ENCODE data around the gene DOCK9.
A peak's percentile ranks its signal among the peaks of the same experiment; 100 is the strongest.

The DOCK9 gene

DNA sequence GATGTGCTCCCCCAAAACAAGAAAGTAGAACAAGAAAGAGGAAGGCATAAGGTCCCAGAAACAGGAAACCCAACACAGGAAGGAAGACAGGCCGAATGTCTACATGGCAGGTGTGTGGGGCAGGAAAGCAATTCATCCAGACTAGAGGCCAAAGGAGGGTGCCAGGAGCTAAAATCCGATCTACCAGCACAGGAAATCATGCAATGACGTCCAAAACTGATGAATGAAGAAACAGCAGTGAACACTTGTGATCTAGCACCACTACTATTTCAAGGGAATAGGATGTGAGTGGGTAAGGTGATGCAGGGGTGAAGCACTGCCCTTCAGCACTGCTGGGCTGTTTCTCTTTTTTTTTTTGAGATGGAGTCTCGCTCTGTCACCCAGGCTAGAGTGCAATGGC is 59.1 kb downstream of the DOCK9 start:
- H3K27me3 Mint-ChIP-seq: no peaks in the 10 kb centered on the region
- peaks cover 4% of the 10 kb centered on the region for H3K9me3 Mint-ChIP-seq
- peak; percentile 39 for DNase-seq
- H3K27ac Mint-ChIP-seq: peak overlapping the region; percentile 71
- no peak overlapping the region for H3K4me3 Mint-ChIP-seq
- peaks cover 83% of the 10 kb centered on the region for H3K36me3 Mint-ChIP-seq
- CTCF ChIA-PET: interaction anchor here (1.9 kb wide), 1 partner anchor 347 kb away, joined by 4 read pairs; no protein-coding TSS in a partner anchor
- peaks cover 46% of the 10 kb centered on the region for H3K4me1 Mint-ChIP-seq

DNA sequence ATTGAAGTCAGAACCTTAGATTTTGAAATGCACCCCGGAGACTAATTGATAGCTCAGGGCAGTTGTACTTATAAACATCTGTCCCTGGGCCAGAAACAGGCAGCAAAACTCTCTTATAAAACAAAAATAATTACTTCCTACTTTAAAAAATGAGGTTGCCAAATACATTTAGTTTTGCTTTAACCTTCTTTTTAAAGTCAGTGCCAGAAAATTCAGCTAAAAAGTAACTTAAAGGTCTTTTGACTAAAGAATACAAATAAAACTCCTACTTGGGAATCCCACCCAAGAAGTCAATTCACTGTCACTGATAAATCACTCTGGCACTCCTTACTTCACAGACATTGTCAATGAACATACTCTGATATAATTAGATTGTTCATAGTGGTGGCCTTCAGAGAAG is 60.7 kb downstream of the DOCK9 start:
- DNase-seq: no peak
- H3K4me1 Mint-ChIP-seq: peaks cover 58% of the 10 kb centered on the region
- H3K9me3 Mint-ChIP-seq: peaks cover 4% of the 10 kb centered on the region
- no peak overlapping the region for H3K4me3 Mint-ChIP-seq
- CTCF ChIA-PET: interaction anchor here (1.9 kb wide), 1 partner anchor 349 kb away, joined by 4 read pairs; no protein-coding TSS in a partner anchor
- peaks cover 82% of the 10 kb centered on the region for H3K36me3 Mint-ChIP-seq
- H3K27ac Mint-ChIP-seq: no peak overlapping the region
- H3K27me3 Mint-ChIP-seq: no peaks in the 10 kb centered on the region

GRCh38 chr13:98916403-98916802 is 61.5 kb downstream of the DOCK9 start:
- H3K27ac Mint-ChIP-seq: no peak overlapping the region
- H3K36me3 Mint-ChIP-seq: peaks cover 78% of the 10 kb centered on the region
- H3K9me3 Mint-ChIP-seq: peaks cover 4% of the 10 kb centered on the region
- no peak for DNase-seq
- CTCF ChIA-PET: no interaction called here
- H3K4me3 Mint-ChIP-seq: no peak overlapping the region
- H3K27me3 Mint-ChIP-seq: no peaks in the 10 kb centered on the region
- H3K4me1 Mint-ChIP-seq: peaks cover 60% of the 10 kb centered on the region

- H3K4me3 Mint-ChIP-seq: no peak overlapping the region
- peaks cover 4% of the 10 kb centered on the region for H3K9me3 Mint-ChIP-seq
- no peaks in the 10 kb centered on the region for H3K27me3 Mint-ChIP-seq
- CTCF ChIA-PET: interaction anchor here (1.2 kb wide), 1 partner anchor 46 kb away, joined by 3 read pairs; no protein-coding TSS in a partner anchor
- no peak for DNase-seq
- H3K27ac Mint-ChIP-seq: no peak overlapping the region
- H3K4me1 Mint-ChIP-seq: peaks cover 60% of the 10 kb centered on the region
- peaks cover 76% of the 10 kb centered on the region for H3K36me3 Mint-ChIP-seq
Measured at GRCh38 chr13:98915981-98916380, 61.9 kb downstream of the DOCK9 start.

DNA sequence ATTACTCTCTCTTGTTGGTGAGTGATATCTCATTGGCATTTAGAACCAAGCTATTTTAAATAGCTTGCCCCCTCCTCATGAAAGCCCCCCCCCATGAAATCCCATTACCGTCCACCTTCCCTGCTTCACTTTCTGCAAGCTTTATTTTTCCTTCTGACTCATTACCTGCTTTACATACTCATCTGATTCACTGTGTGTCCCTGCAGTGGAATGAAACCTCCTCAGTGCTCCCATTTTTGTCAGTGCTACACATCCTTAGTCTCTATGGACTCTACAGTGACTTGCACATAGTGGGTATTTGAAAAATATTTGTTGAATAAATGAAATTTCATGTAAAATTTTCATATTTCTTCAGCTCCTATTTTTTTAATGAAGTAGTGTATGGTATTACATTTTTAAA is 62.3 kb downstream of the DOCK9 start:
- Mint-ChIP-seq H3K36me3 (peaks cover 76% of the 10 kb centered on the region), H3K27ac (no peak overlapping the region), H3K4me1 (peaks cover 60% of the 10 kb centered on the region), H3K9me3 (peaks cover 4% of the 10 kb centered on the region), H3K4me3 (no peak overlapping the region), H3K27me3 (no peaks in the 10 kb centered on the region)
- DNase-seq: no peak
- CTCF ChIA-PET: interaction anchor here (0.6 to 1.2 kb wide), 2 partner anchors 10 to 46 kb away, joined by 3 read pairs; no protein-coding TSS in a partner anchor

DNA sequence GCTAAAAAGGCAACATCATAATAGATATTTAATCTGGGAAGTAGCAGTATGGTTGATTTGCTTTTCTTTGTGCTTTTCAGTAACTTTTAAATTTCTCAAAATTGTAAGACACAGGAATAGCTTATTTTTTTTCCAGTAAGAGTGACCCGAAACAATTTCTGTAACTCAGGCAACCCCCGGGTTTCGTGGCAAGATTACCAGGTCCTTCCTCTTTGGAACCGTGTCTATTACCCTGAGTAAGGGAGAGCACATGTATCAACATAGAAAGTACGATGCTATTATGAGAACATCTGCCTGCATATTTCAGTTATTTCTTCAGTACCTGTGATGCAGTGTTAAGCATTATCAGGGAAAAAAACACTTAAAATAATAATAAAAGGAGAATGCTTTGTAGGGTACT is 64.1 kb downstream of the DOCK9 start:
- H3K4me1 Mint-ChIP-seq: peaks cover 60% of the 10 kb centered on the region

DNA sequence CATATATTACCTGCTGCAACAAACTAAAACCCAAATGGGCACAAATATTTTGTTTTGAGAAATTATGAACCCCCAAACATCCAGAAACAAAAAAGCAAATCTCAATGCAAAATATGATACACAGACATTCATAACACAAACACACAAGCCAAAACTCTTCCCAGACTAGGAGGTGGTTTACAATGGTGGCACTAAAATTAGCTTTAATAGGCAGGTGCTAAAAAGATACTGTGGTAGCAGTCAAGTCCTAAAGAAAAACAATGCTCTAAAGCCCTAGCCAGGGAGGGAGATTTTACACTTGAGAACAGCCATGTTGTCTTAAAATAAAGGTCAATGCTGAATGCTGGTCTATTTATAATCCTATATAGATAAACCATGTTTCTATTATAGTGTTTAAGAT is 65.0 kb downstream of the DOCK9 start:
- Mint-ChIP-seq H3K27ac (no peak overlapping the region), H3K4me1 (peaks cover 58% of the 10 kb centered on the region)
- CTCF ChIA-PET: no interaction called here

More for the DNA sequence above, 64.1 kb downstream of the DOCK9 start:
- no peaks in the 10 kb centered on the region for H3K27me3 Mint-ChIP-seq
- no peak for DNase-seq
- H3K4me3 Mint-ChIP-seq: no peak overlapping the region
- CTCF ChIA-PET: no interaction called here
- H3K36me3 Mint-ChIP-seq: peaks cover 67% of the 10 kb centered on the region
- H3K9me3 Mint-ChIP-seq: peaks cover 3% of the 10 kb centered on the region
- H3K27ac Mint-ChIP-seq: no peak overlapping the region

GRCh38 chr13:98910501-98910951 is 67.3 kb downstream of the DOCK9 start:
- Mint-ChIP-seq H3K4me3 (peak overlapping the region; percentile 16), H3K27ac (peak overlapping the region; percentile 97), H3K4me1 (peaks cover 51% of the 10 kb centered on the region), H3K36me3 (peaks cover 62% of the 10 kb centered on the region), H3K9me3 (no peaks in the 10 kb centered on the region), H3K27me3 (no peaks in the 10 kb centered on the region)
- peak; percentile 63 for DNase-seq
- CTCF ChIA-PET: interaction anchor here (0.7 to 1.0 kb wide), 3 partner anchors 35 to 118 kb away, joined by 3 read pairs; no protein-coding TSS in a partner anchor

More for the DNA sequence above, 65.0 kb downstream of the DOCK9 start:
- H3K36me3 Mint-ChIP-seq: peaks cover 63% of the 10 kb centered on the region
- no peaks in the 10 kb centered on the region for H3K27me3 Mint-ChIP-seq
- H3K9me3 Mint-ChIP-seq: no peaks in the 10 kb centered on the region
- H3K4me3 Mint-ChIP-seq: no peak overlapping the region
- DNase-seq: no peak

GRCh38 chr13:98909016-98909415 is 68.8 kb downstream of the DOCK9 start:
- H3K27me3 Mint-ChIP-seq: no peaks in the 10 kb centered on the region
- H3K27ac Mint-ChIP-seq: peak overlapping the region; percentile 97
- DNase-seq: peak; percentile 42
- H3K9me3 Mint-ChIP-seq: no peaks in the 10 kb centered on the region
- CTCF ChIA-PET: interaction anchor here (1.2 kb wide), 1 partner anchor 175 kb away, joined by 4 read pairs; no protein-coding TSS in a partner anchor
- no peak overlapping the region for H3K4me3 Mint-ChIP-seq
- peaks cover 49% of the 10 kb centered on the region for H3K4me1 Mint-ChIP-seq
- peaks cover 61% of the 10 kb centered on the region for H3K36me3 Mint-ChIP-seq

DNA sequence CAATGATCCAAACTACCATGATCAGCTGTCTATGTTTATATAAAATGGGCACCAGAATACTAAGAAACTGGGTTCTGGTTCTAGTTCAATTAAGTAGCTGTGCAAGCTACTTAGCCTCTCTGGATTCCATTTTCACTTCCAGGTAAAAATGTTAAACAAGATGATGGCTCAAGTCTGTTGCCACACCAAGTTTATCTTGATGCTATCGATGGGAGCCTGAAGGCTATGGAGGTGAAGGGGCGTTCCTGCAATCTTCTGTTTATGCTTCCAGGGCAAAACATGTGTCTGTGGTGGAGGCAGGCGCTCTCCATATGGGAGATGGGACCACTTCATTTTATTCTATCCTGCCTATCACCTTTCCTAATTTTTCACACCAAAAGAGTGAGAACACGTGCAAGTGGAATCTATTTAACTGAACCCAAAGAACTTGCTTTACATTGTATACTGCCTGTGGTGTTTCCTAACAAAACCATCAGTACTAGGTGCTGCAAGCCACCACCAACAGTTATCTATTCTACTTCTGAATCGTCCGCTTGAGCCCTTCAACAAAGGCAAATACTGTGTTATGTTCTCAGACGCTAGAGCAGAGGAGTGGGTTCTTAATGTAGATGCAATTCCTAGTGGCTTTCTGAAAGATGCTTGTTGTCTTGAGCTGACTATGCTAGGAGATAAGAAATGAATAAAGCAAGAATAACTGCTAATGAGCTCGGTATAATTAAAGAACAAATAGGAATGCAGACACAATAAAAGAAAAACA is 70.9 kb downstream of the DOCK9 start:
- Mint-ChIP-seq H3K36me3 (peaks cover 57% of the 10 kb centered on the region), H3K9me3 (no peaks in the 10 kb centered on the region), H3K4me1 (peaks cover 35% of the 10 kb centered on the region), H3K4me3 (no peak overlapping the region), H3K27ac (no peak overlapping the region), H3K27me3 (no peaks in the 10 kb centered on the region)
- CTCF ChIA-PET: no interaction called here
- DNase-seq: no peak

DNA sequence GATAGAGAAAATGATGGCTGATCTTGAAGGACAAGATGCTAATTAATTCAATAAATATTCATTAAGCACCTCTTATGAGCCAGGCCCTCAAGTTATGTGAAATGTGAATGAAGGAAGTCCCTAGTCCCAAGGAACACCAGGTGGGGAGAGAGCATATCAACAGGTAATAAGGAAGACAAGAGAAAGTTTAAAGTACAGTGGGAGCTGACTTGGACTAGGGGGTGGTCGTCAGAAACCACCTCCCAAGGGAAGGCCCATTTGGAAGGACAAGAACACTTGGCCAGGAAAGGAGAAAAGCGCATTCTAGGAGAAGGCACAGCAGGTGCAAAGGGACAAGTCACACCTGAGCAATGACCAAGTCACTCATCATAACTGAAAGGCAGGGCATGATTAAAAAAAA is 72.7 kb downstream of the DOCK9 start:
- no peak overlapping the region for H3K27ac Mint-ChIP-seq
- H3K36me3 Mint-ChIP-seq: peaks cover 59% of the 10 kb centered on the region
- H3K4me3 Mint-ChIP-seq: no peak overlapping the region
- peaks cover 22% of the 10 kb centered on the region for H3K4me1 Mint-ChIP-seq
- CTCF ChIA-PET: no interaction called here
- no peaks in the 10 kb centered on the region for H3K27me3 Mint-ChIP-seq
- DNase-seq: no peak
- H3K9me3 Mint-ChIP-seq: no peaks in the 10 kb centered on the region

GRCh38 chr13:98900442-98900841 is 77.4 kb downstream of the DOCK9 start:
- Mint-ChIP-seq H3K4me3 (no peak overlapping the region), H3K27ac (no peak overlapping the region)

DNA sequence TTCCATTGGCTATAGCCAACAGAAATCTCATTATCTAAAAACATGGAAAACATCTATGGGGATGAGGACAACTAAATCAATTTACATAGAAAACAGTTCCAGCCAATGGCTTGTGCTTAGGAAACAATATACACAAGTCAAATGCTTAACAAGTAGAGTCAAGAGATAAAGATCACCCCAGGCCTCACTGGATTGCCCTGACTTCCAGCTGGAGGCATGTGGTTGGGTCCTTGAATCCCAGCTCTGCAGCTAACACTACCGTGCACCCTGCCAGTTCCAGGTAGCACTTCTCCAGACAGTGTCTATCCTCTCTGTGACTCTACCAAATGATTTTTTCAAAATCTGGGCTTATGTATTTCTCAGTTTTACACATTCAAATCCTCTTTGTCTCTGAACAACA is 80.2 kb downstream of the DOCK9 start:
- peaks cover 58% of the 10 kb centered on the region for H3K36me3 Mint-ChIP-seq

More at GRCh38 chr13:98900442-98900841, 77.4 kb downstream of the DOCK9 start:
- Mint-ChIP-seq H3K9me3 (no peaks in the 10 kb centered on the region), H3K27me3 (no peaks in the 10 kb centered on the region), H3K36me3 (peaks cover 65% of the 10 kb centered on the region), H3K4me1 (peaks cover 16% of the 10 kb centered on the region)
- CTCF ChIA-PET: interaction anchor here (0.6 kb wide), 1 partner anchor 58 kb away, joined by 3 read pairs; no protein-coding TSS in a partner anchor
- DNase-seq: no peak

DNA sequence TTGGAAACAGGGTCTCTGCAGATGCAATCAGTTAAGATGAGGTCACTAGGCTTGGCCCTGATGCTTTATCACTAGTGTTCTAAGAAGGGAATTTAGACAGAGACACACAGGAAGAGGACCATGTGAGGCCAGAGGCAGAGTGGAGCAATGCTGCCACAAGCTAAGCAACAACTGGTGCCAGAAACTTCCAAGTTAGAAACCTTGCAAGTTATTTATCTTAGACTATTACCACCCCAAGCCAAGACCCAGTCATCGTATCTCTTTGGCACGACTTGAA is 81.1 kb downstream of the DOCK9 start:
- CTCF ChIA-PET: interaction anchor here (0.9 to 2.2 kb wide), 2 partner anchors 27 to 137 kb away, joined by 3 to 5 read pairs; no protein-coding TSS in a partner anchor
- DNase-seq: no peak
- Mint-ChIP-seq H3K4me1 (peaks cover 16% of the 10 kb centered on the region), H3K4me3 (no peak overlapping the region), H3K9me3 (no peaks in the 10 kb centered on the region), H3K27me3 (no peaks in the 10 kb centered on the region), H3K36me3 (peaks cover 56% of the 10 kb centered on the region), H3K27ac (no peak overlapping the region)

More for the DNA sequence above, 80.2 kb downstream of the DOCK9 start:
- Mint-ChIP-seq H3K9me3 (no peaks in the 10 kb centered on the region), H3K27ac (no peak overlapping the region), H3K4me1 (peaks cover 16% of the 10 kb centered on the region), H3K27me3 (no peaks in the 10 kb centered on the region), H3K4me3 (no peak overlapping the region)
- DNase-seq: no peak
- CTCF ChIA-PET: no interaction called here
